ENCODE measurements around the gene MAP7D3.
"Not testable (repeated sequence)": the region's sequence is repeated elsewhere in the genome, so short reads cannot be mapped to it uniquely, and the experiment has no call there.

DNA sequence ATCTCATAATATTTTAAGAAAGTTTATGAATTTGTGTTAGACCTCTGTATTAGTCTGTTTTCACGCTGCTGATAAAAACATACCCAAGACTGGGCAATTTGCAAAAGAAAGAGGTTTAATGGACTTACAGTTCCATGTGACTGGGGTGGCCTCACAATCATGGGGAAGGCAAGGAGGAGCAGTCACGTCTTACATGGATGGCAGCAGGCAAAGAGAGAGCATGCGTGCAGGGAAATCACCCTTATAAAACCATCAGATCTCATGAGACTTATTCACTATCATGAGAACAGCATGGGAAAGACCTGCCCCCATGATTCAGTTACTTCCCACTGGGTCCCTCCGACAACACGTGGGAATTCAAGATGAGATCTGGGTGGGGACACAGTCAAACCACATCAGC, 35.2 kb upstream of the MAP7D3 start:
- TF ChIP-seq, protein P1, sequence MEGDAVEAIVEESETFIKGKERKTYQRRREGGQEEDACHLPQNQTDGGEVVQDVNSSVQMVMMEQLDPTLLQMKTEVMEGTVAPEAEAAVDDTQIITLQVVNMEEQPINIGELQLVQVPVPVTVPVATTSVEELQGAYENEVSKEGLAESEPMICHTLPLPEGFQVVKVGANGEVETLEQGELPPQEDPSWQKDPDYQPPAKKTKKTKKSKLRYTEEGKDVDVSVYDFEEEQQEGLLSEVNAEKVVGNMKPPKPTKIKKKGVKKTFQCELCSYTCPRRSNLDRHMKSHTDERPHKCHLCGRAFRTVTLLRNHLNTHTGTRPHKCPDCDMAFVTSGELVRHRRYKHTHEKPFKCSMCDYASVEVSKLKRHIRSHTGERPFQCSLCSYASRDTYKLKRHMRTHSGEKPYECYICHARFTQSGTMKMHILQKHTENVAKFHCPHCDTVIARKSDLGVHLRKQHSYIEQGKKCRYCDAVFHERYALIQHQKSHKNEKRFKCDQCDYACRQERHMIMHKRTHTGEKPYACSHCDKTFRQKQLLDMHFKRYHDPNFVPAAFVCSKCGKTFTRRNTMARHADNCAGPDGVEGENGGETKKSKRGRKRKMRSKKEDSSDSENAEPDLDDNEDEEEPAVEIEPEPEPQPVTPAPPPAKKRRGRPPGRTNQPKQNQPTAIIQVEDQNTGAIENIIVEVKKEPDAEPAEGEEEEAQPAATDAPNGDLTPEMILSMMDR (IDR thresholded peaks at IDR 0.05; ENCODE audit: insufficient read depth, low read length, poor library complexity, severe bottlenecking) = not testable (repeated sequence)
- TF ChIP-seq EZH2phosphoT487 (conservative IDR thresholded peaks at IDR 0.05; ENCODE audit: low read length) = not testable (repeated sequence)
